HepG2 (cell line): Measurements from ENCODE around the gene NFKB2. TPM values are rescaled to one million over a fixed set of nuclear protein-coding genes. Genes with fewer than 3 reads are reported as not detected.
A peak's percentile ranks its signal among the peaks of the same experiment; 100 is the strongest.

Source experiments
- ATAC-seq: fragments of 200-7000 bp; cut with Tn5 transposase; 3 replicates; pipeline ENCODE4 v1.9.1; 2020; ENCODE audit warnings: mild to moderate bottlenecking, moderate library complexity
- BruUV-seq: library from RNA; stranded (reverse); fragments of 400-500 nt; replicated peaks from 2 replicates; lab custom pipeline; 2021; lab: Mats Ljungman, UMichigan
- CTCF ChIA-PET: fragments of 300-600 bp; formaldehyde crosslinking; extraction: SDS; loops from one replicate; lab custom pipeline; 2021; ENCODE audit warnings: low total read pairs, inconsistent platforms, low intra/inter-chr PET ratio; lab: Yijun Ruan, JAX
- POLR2A ChIA-PET: fragments of 350-600 bp; sonication (Branson Sonifier 250); formaldehyde crosslinking; loops from one replicate; lab custom pipeline; 2020; ENCODE audit warnings: antibody characterized with exemption, inconsistent platforms; lab: Yijun Ruan, JAX
- DNase-seq: peaks from one replicate; pipeline ENCODE4 v3.0.0-alpha.2; 2015; ENCODE audit warnings: low spot score
- FAIRE-seq: peaks from 3 replicates; lab custom pipeline; 2011; peaks lifted over from hg19 to GRCh38; lab: Jason Lieb, UNC
- H2AFZ ChIP-seq: one replicate; pipeline ENCODE4 v1.6.1; 2011; ENCODE audit warnings: low read length, inconsistent platforms
- H3K27ac ChIP-seq: fragments of 300-600 bp; 3 replicates; pipeline ENCODE4 v1.8.0; 2011; ENCODE audit warnings: mixed run types, mild to moderate bottlenecking, mixed read lengths, low read length, inconsistent platforms; ENCODE audit not compliant: insufficient read depth; ENCODE audit errors: extremely low read length
- H3K27me3 ChIP-seq, 2 experiments: fragments of 200-600 bp in 1 of 2; 2 replicates in 1 of 2; 3 replicates in 1 of 2; pipeline versions ENCODE4 v1.6.0 to v1.8.0; 2011; ENCODE audit warnings: low read length in 2 of 2, mild to moderate bottlenecking in 2 of 2, moderate library complexity in 2 of 2, inconsistent platforms in 1 of 2; ENCODE audit not compliant: insufficient read depth in 2 of 2, control insufficient read depth in 1 of 2
- H3K36me3 ChIP-seq, 2 experiments: fragments of 200-600 bp in 1 of 2; replicated peaks in 1 of 2; 2 replicates in 1 of 2; 3 replicates in 1 of 2; pipeline versions ENCODE4 v1.5.1 to v1.8.0; 2011; ENCODE audit warnings: low read length in 2 of 2, inconsistent platforms in 1 of 2; ENCODE audit not compliant: insufficient read depth in 2 of 2, control insufficient read depth in 1 of 2
- H3K4me1 ChIP-seq: 2 replicates; pipeline ENCODE4 v1.5.1; 2012; ENCODE audit warnings: low read length, inconsistent platforms; ENCODE audit not compliant: insufficient read depth
- H3K4me2 ChIP-seq: 2 replicates; pipeline ENCODE4 v1.6.0; 2011; ENCODE audit warnings: low read depth, low read length, inconsistent platforms
- H3K4me3 ChIP-seq, 3 experiments: fragments of 200-600 bp in 1 of 3; sonication (generic), shearing (Covaris generic) in 1 of 3; replicated peaks in 1 of 3; 2 replicates each; pipeline ENCODE4 v1.5.1; 2011 to 2016; ENCODE audit warnings: low read length in 3 of 3, inconsistent platforms in 2 of 3, low read depth in 2 of 3, mild to moderate bottlenecking in 2 of 3, control low read depth in 1 of 3, mixed read lengths in 1 of 3; ENCODE audit not compliant: insufficient read depth in 1 of 3
- H3K79me2 ChIP-seq: one replicate; pipeline ENCODE4 v1.6.1; 2011; ENCODE audit warnings: low read length, inconsistent platforms; ENCODE audit not compliant: insufficient read depth
- H3K9ac ChIP-seq: 2 replicates; pipeline ENCODE4 v1.6.0; 2011; ENCODE audit warnings: mild to moderate bottlenecking, low read depth, low read length, inconsistent platforms; ENCODE audit not compliant: insufficient read depth
- H3K9me3 ChIP-seq: 2 replicates; pipeline ENCODE4 v1.5.1; 2012; ENCODE audit warnings: mild to moderate bottlenecking, low read length
- H4K20me1 ChIP-seq: 2 replicates; pipeline ENCODE4 v1.6.0; 2011; ENCODE audit warnings: inconsistent platforms, mild to moderate bottlenecking, low read length, moderate library complexity; ENCODE audit not compliant: insufficient read depth
- EZH2 ChIP-seq: conservative IDR thresholded peaks from 2 replicates; pipeline ENCODE4 v1.6.1; 2012; ENCODE audit warnings: mild to moderate bottlenecking, low read depth, low read length, moderate library complexity
- FOXA3 ChIP-seq: IDR thresholded peaks from 2 replicates; pipeline ENCODE4 v1.6.1; 2016; ENCODE audit warnings: missing genetic modification reagents, missing compliant biosample characterization
- GTF2F1 ChIP-seq: fragments of 150-350 bp; IDR thresholded peaks from 2 replicates; pipeline ENCODE4 v1.6.1; 2014; ENCODE audit warnings: low read length
- GTF3A ChIP-seq: sonication (generic); formaldehyde crosslinking; conservative IDR thresholded peaks from 2 replicates; pipeline ENCODE4 v1.4.0; 2020; ENCODE audit warnings: mild to moderate bottlenecking, missing genetic modification reagents
- HMGA1 ChIP-seq: sonication (generic); formaldehyde crosslinking; conservative IDR thresholded peaks from 2 replicates; pipeline ENCODE4 v1.4.0; 2020; ENCODE audit warnings: missing genetic modification reagents
- IKZF1 ChIP-seq: fragments of 450-650 bp; IDR thresholded peaks from 2 replicates; pipeline ENCODE4 v1.7.1; 2016
- KMT2A ChIP-seq: sonication (generic); formaldehyde crosslinking; IDR thresholded peaks from 2 replicates; pipeline ENCODE4 v1.4.0; 2020; ENCODE audit warnings: missing genetic modification reagents
- MXD1 ChIP-seq: sonication (generic); formaldehyde crosslinking; IDR thresholded peaks from 2 replicates; pipeline ENCODE4 v1.4.0; 2020; ENCODE audit warnings: mild to moderate bottlenecking, missing genetic modification reagents
- NBN ChIP-seq: fragments of 450-650 bp; conservative IDR thresholded peaks from 2 replicates; pipeline ENCODE4 v1.6.1; 2017
- PBX3 ChIP-seq: sonication (generic); formaldehyde crosslinking; IDR thresholded peaks from 2 replicates; pipeline ENCODE4 v1.8.1; 2023; ENCODE audit warnings: missing genetic modification reagents, inconsistent platforms, borderline replicate concordance
- RFX3 ChIP-seq: IDR thresholded peaks from 2 replicates; pipeline ENCODE4 v1.6.1; 2016; ENCODE audit warnings: missing biosample characterization, missing genetic modification reagents
- TBX3 ChIP-seq: fragments of 450-650 bp; IDR thresholded peaks from 2 replicates; pipeline ENCODE4 v1.6.1; 2017; ENCODE audit warnings: antibody characterized with exemption, mild to moderate bottlenecking, inconsistent platforms, borderline replicate concordance
- ZNF281 ChIP-seq: sonication (generic); formaldehyde crosslinking; IDR thresholded peaks from 2 replicates; pipeline ENCODE4 v1.4.0; 2020; ENCODE audit warnings: missing genetic modification reagents, borderline replicate concordance
- WGBS: methylation state at CpG from one replicate; pipeline ENCODE4 v1.1.6; 2017; ENCODE audit warnings: low lambda C conversion rate; 5-methylcytosine and 5-hydroxymethylcytosine counted together
- in situ Hi-C: cut with HindIII; loops from 2 replicates; pipeline ENCODE4 v1.10.0; 2017; ENCODE audit warnings: low pct_unique_long_range_greater_than_20kb; ENCODE audit not compliant: extremely low pct_ligation_motif_present
- intact Hi-C: fragments of 100-400 bp; cut with micrococcal nuclease; formaldehyde crosslinking; loops from one replicate; pipeline ENCODE4 v1.10.0; 2022; ENCODE audit not compliant: unreplicated experiment
- polyA plus RNA-seq, 8 experiments: library from polyadenylated mRNA; depleted of rRNA in 3 of 8; stranded (reverse) in 7 of 8; unstranded in 1 of 8; fragments of >200 nt; fragmentation: Illumina TruSeq in 4 of 8; extraction: Trizol in 4 of 8; gene quantifications; 2 replicates each; pipeline versions ENCODE4 v1.2.1 to v1.2.3, GENCODE V29; 2011 to 2016; ENCODE audit warnings: low read depth in 4 of 8, missing spikeins in 1 of 8, mixed read lengths in 1 of 8; ENCODE audit not compliant: insufficient read depth in 1 of 8
- total RNA-seq, 5 experiments: library from RNA; depleted of rRNA; stranded (reverse); fragments of >200 nt; fragmentation: Illumina TruSeq; extraction: Trizol; gene quantifications; 2 replicates each; pipeline ENCODE4 v1.2.3, GENCODE V29; 2016; ENCODE audit warnings: low read depth in 1 of 5

Gene NFKB2
- total and polyA plus RNA-seq, 2 of the 13 experiments (the other 11 are each of a cell fraction or from before 2014, with no cell fraction given): 7.7 to 12.5 TPM

GRCh38 chr10:102396317-102396650, 779 bp downstream of the NFKB2 start:
- POLR2A ChIA-PET: interaction anchor here (0.9 to 2.3 kb wide), 6 partner anchors 7 to 151 kb away, joined by 3 to 12 read pairs (median 6); partner anchors contain the start of genes CUEDC2, FBXL15 and GBF1
- peaks cover 3% of the 10 kb centered on the region for H3K79me2 ChIP-seq
- TF ChIP-seq NBN: no peak
- peak; percentile 76; the same call in 1 of the 2 replicates for TF ChIP-seq ZNF281 (CRISPR knock-in tag)
- TF ChIP-seq, all 625 proteins: peak for 1
- DNase-seq (no peak), FAIRE-seq (no peak), ATAC-seq (no peak)
- CTCF ChIA-PET: no interaction called here
- H3K9me3 ChIP-seq: no peaks in the 10 kb centered on the region
- H3K27me3 ChIP-seq: peaks cover 0 to 11% of the 10 kb centered on the region in 2 experiments; a peak in 2 of 5 replicates
- no peaks in the 10 kb centered on the region; a peak in 1 of 5 replicates for H3K36me3 ChIP-seq
- H4K20me1 ChIP-seq: no peaks in the 10 kb centered on the region
- peak overlapping the region; percentile 99 for H3K4me2 ChIP-seq
- peaks cover 42% of the 10 kb centered on the region for H3K4me1 ChIP-seq
- WGBS: 55% methylated on average over 4 of the region's 4 CpGs
- in situ Hi-C loops (no loop called here), intact Hi-C loops (no loop called here)
- no peak overlapping the region for H2AFZ ChIP-seq
- no peak overlapping the region for H3K27ac ChIP-seq
- H3K9ac ChIP-seq: peak overlapping the region; percentile 68
- peak overlapping the region; percentile 69 to 82 (median 79); a peak in 5 of 6 replicates for H3K4me3 ChIP-seq
- BruUV-seq: TSS peak; percentile 43

- H4K20me1 ChIP-seq: no peaks in the 10 kb centered on the region
- DNase-seq: no peak
- H3K36me3 ChIP-seq: peaks cover 0 to 4% of the 10 kb centered on the region in 2 experiments; a peak in 1 of 5 replicates
- H3K9me3 ChIP-seq: no peaks in the 10 kb centered on the region
- peaks cover 42% of the 10 kb centered on the region for H3K4me1 ChIP-seq
- intact Hi-C loops (no loop called here), in situ Hi-C loops (no loop called here)
- FAIRE-seq: no peak
- no peak overlapping the region for H3K27ac ChIP-seq
- H3K9ac ChIP-seq: peak overlapping the region; percentile 68; the same call in 1 of the 2 replicates
- H3K27me3 ChIP-seq: peaks cover 0 to 11% of the 10 kb centered on the region in 2 experiments; a peak in 2 of 5 replicates
- no peak for ATAC-seq
- H3K4me2 ChIP-seq: peak overlapping the region; percentile 99
- WGBS: 100% methylated on average over 1 of the region's 12 CpGs
- CTCF ChIA-PET: no interaction called here
- no TSS peak for BruUV-seq
- 0 out of 6 replicates have a peak overlapping the region, but pooled peaks of 1 of the 3 experiments have one; percentile 82 for H3K4me3 ChIP-seq
- POLR2A ChIA-PET: interaction anchor here (1.4 to 2.3 kb wide), 2 partner anchors 12 to 24 kb away, joined by 6 to 12 read pairs; partner anchors contain the start of gene FBXL15
- H3K79me2 ChIP-seq: peaks cover 3% of the 10 kb centered on the region
- H2AFZ ChIP-seq: no peak overlapping the region
- no peak for TF ChIP-seq GTF3A (CRISPR knock-in tag)
- no peak for TF ChIP-seq EZH2
- no peak for TF ChIP-seq PBX3
- no peak for TF ChIP-seq FOXA3 (CRISPR knock-in tag)
- TF ChIP-seq TBX3: no peak
- TF ChIP-seq IKZF1: no peak
- no peak for TF ChIP-seq KMT2A
- TF ChIP-seq GTF2F1: no peak
- TF ChIP-seq MXD1 (CRISPR knock-in tag): no peak
- TF ChIP-seq HMGA1: no peak
- no peak for TF ChIP-seq RFX3
Measured at GRCh38 chr10:102396730-102397151, 1.2 kb downstream of the NFKB2 start.
